HepG2 (cell line): ENCODE data around the gene TMEM31. TPM values are rescaled to one million over a fixed set of nuclear protein-coding genes. Genes with fewer than 3 reads are reported as not detected.

Experiments
- ATAC-seq: fragments of 200-7000 bp; cut with Tn5 transposase; 3 replicates; pipeline ENCODE4 v1.9.1; 2020; ENCODE audit warnings: mild to moderate bottlenecking, moderate library complexity
- BruUV-seq: library from RNA; stranded (reverse); fragments of 400-500 nt; replicated peaks from 2 replicates; lab custom pipeline; 2021; lab: Mats Ljungman, UMichigan
- CTCF ChIA-PET: fragments of 300-600 bp; formaldehyde crosslinking; extraction: SDS; loops from one replicate; lab custom pipeline; 2021; ENCODE audit warnings: low total read pairs, inconsistent platforms, low intra/inter-chr PET ratio; lab: Yijun Ruan, JAX
- POLR2A ChIA-PET: fragments of 350-600 bp; sonication (Branson Sonifier 250); formaldehyde crosslinking; loops from one replicate; lab custom pipeline; 2020; ENCODE audit warnings: antibody characterized with exemption, inconsistent platforms; lab: Yijun Ruan, JAX
- DNase-seq: peaks from one replicate; pipeline ENCODE4 v3.0.0-alpha.2; 2015; ENCODE audit warnings: low spot score
- FAIRE-seq: peaks from 3 replicates; lab custom pipeline; 2011; peaks lifted over from hg19 to GRCh38; lab: Jason Lieb, UNC
- H2AFZ ChIP-seq: one replicate; pipeline ENCODE4 v1.6.1; 2011; ENCODE audit warnings: low read length, inconsistent platforms
- H3K27ac ChIP-seq: fragments of 300-600 bp; 3 replicates; pipeline ENCODE4 v1.8.0; 2011; ENCODE audit warnings: mixed run types, mild to moderate bottlenecking, mixed read lengths, low read length, inconsistent platforms; ENCODE audit not compliant: insufficient read depth; ENCODE audit errors: extremely low read length
- H3K27me3 ChIP-seq, 2 experiments: fragments of 200-600 bp in 1 of 2; 2 replicates in 1 of 2; 3 replicates in 1 of 2; pipeline versions ENCODE4 v1.6.0 to v1.8.0; 2011; ENCODE audit warnings: low read length in 2 of 2, mild to moderate bottlenecking in 2 of 2, moderate library complexity in 2 of 2, inconsistent platforms in 1 of 2; ENCODE audit not compliant: insufficient read depth in 2 of 2, control insufficient read depth in 1 of 2
- H3K36me3 ChIP-seq, 2 experiments: fragments of 200-600 bp in 1 of 2; replicated peaks in 1 of 2; 2 replicates in 1 of 2; 3 replicates in 1 of 2; pipeline versions ENCODE4 v1.5.1 to v1.8.0; 2011; ENCODE audit warnings: low read length in 2 of 2, inconsistent platforms in 1 of 2; ENCODE audit not compliant: insufficient read depth in 2 of 2, control insufficient read depth in 1 of 2
- H3K4me1 ChIP-seq: 2 replicates; pipeline ENCODE4 v1.5.1; 2012; ENCODE audit warnings: low read length, inconsistent platforms; ENCODE audit not compliant: insufficient read depth
- H3K4me2 ChIP-seq: 2 replicates; pipeline ENCODE4 v1.6.0; 2011; ENCODE audit warnings: low read depth, low read length, inconsistent platforms
- H3K4me3 ChIP-seq, 3 experiments: fragments of 200-600 bp in 1 of 3; sonication (generic), shearing (Covaris generic) in 1 of 3; replicated peaks in 1 of 3; 2 replicates each; pipeline ENCODE4 v1.5.1; 2011 to 2016; ENCODE audit warnings: low read length in 3 of 3, inconsistent platforms in 2 of 3, low read depth in 2 of 3, mild to moderate bottlenecking in 2 of 3, control low read depth in 1 of 3, mixed read lengths in 1 of 3; ENCODE audit not compliant: insufficient read depth in 1 of 3
- H3K79me2 ChIP-seq: one replicate; pipeline ENCODE4 v1.6.1; 2011; ENCODE audit warnings: low read length, inconsistent platforms; ENCODE audit not compliant: insufficient read depth
- H3K9ac ChIP-seq: 2 replicates; pipeline ENCODE4 v1.6.0; 2011; ENCODE audit warnings: mild to moderate bottlenecking, low read depth, low read length, inconsistent platforms; ENCODE audit not compliant: insufficient read depth
- H3K9me3 ChIP-seq: 2 replicates; pipeline ENCODE4 v1.5.1; 2012; ENCODE audit warnings: mild to moderate bottlenecking, low read length
- H4K20me1 ChIP-seq: 2 replicates; pipeline ENCODE4 v1.6.0; 2011; ENCODE audit warnings: inconsistent platforms, mild to moderate bottlenecking, low read length, moderate library complexity; ENCODE audit not compliant: insufficient read depth
- AKNA ChIP-seq: sonication (generic); formaldehyde crosslinking; IDR thresholded peaks from 2 replicates; pipeline ENCODE4 v1.4.0; 2020; ENCODE audit warnings: missing genetic modification reagents, borderline replicate concordance
- FOSL2 ChIP-seq: sonication (generic); formaldehyde crosslinking; IDR thresholded peaks from 2 replicates; pipeline ENCODE4 v1.4.0; 2020; ENCODE audit warnings: missing genetic modification reagents
- FOXP4 ChIP-seq: sonication (generic); formaldehyde crosslinking; IDR thresholded peaks from 2 replicates; pipeline ENCODE4 v1.4.0; 2020; ENCODE audit warnings: missing genetic modification reagents
- GATAD2A ChIP-seq: IDR thresholded peaks from 2 replicates; pipeline ENCODE4 v1.6.1; 2016
- HDAC2 ChIP-seq: sonication (generic); formaldehyde crosslinking; IDR thresholded peaks from 2 replicates; pipeline ENCODE4 v1.4.0; 2020; ENCODE audit warnings: missing genetic modification reagents
- HNF4A ChIP-seq: sonication (generic); formaldehyde crosslinking; IDR thresholded peaks from 2 replicates; pipeline ENCODE4 v1.4.0; 2020; ENCODE audit warnings: missing genetic modification reagents
- PREB ChIP-seq: sonication (generic); formaldehyde crosslinking; IDR thresholded peaks from 2 replicates; pipeline ENCODE4 v1.4.0; 2020; ENCODE audit warnings: missing genetic modification reagents
- RARG ChIP-seq: sonication (generic); formaldehyde crosslinking; IDR thresholded peaks from 2 replicates; pipeline ENCODE4 v1.4.0; 2020; ENCODE audit warnings: low read depth, mild to moderate bottlenecking, missing genetic modification reagents
- SAP130 ChIP-seq: IDR thresholded peaks from 2 replicates; pipeline ENCODE4 v1.6.1; 2016; ENCODE audit warnings: low read depth
- SNAI1 ChIP-seq: sonication (generic); formaldehyde crosslinking; IDR thresholded peaks from 2 replicates; pipeline ENCODE4 v1.5.0; 2020; ENCODE audit warnings: mild to moderate bottlenecking, missing genetic modification reagents, borderline replicate concordance
- SOX13 ChIP-seq, 3 experiments: fragments of 450-650 bp in 1 of 3; sonication (generic) in 1 of 3; formaldehyde crosslinking in 1 of 3; IDR thresholded peaks in 2 of 3; conservative IDR thresholded peaks in 1 of 3; 2 replicates each; pipeline versions ENCODE4 v1.5.0 to v1.6.1; 2016 to 2020; ENCODE audit warnings: antibody characterized with exemption in 1 of 3, mild to moderate bottlenecking in 1 of 3, missing compliant biosample characterization in 1 of 3, missing genetic modification reagents in 1 of 3, moderate library complexity in 1 of 3
- TBX2 ChIP-seq: sonication (generic); formaldehyde crosslinking; IDR thresholded peaks from 2 replicates; pipeline ENCODE4 v1.5.0; 2020; ENCODE audit warnings: missing genetic modification reagents, mild to moderate bottlenecking, borderline replicate concordance
- TGIF2 ChIP-seq: IDR thresholded peaks from 2 replicates; pipeline ENCODE4 v1.6.1; 2016; ENCODE audit warnings: control low read depth, missing compliant biosample characterization
- ZNF17 ChIP-seq: sonication (generic); formaldehyde crosslinking; IDR thresholded peaks from 2 replicates; pipeline ENCODE4 v1.5.0; 2020; ENCODE audit warnings: mild to moderate bottlenecking, missing genetic modification reagents
- ZNF296 ChIP-seq: sonication (generic); formaldehyde crosslinking; conservative IDR thresholded peaks from 2 replicates; pipeline ENCODE4 v1.5.0; 2020; ENCODE audit warnings: mild to moderate bottlenecking, missing genetic modification reagents
- ZNF720 ChIP-seq: sonication (generic); formaldehyde crosslinking; IDR thresholded peaks from 2 replicates; pipeline ENCODE4 v1.4.0; 2020; ENCODE audit warnings: missing genetic modification reagents
- ZNF768 ChIP-seq: sonication (generic); formaldehyde crosslinking; IDR thresholded peaks from 2 replicates; pipeline ENCODE4 v1.4.0; 2020; ENCODE audit warnings: missing genetic modification reagents
- WGBS: methylation state at CpG from one replicate; pipeline ENCODE4 v1.1.6; 2017; ENCODE audit warnings: low lambda C conversion rate; 5-methylcytosine and 5-hydroxymethylcytosine counted together
- in situ Hi-C: cut with HindIII; loops from 2 replicates; pipeline ENCODE4 v1.10.0; 2017; ENCODE audit warnings: low pct_unique_long_range_greater_than_20kb; ENCODE audit not compliant: extremely low pct_ligation_motif_present
- intact Hi-C: fragments of 100-400 bp; cut with micrococcal nuclease; formaldehyde crosslinking; loops from one replicate; pipeline ENCODE4 v1.10.0; 2022; ENCODE audit not compliant: unreplicated experiment
- polyA plus RNA-seq, 8 experiments: library from polyadenylated mRNA; depleted of rRNA in 3 of 8; stranded (reverse) in 7 of 8; unstranded in 1 of 8; fragments of >200 nt; fragmentation: Illumina TruSeq in 4 of 8; extraction: Trizol in 4 of 8; gene quantifications; 2 replicates each; pipeline versions ENCODE4 v1.2.1 to v1.2.3, GENCODE V29; 2011 to 2016; ENCODE audit warnings: low read depth in 4 of 8, missing spikeins in 1 of 8, mixed read lengths in 1 of 8; ENCODE audit not compliant: insufficient read depth in 1 of 8
- total RNA-seq, 5 experiments: library from RNA; depleted of rRNA; stranded (reverse); fragments of >200 nt; fragmentation: Illumina TruSeq; extraction: Trizol; gene quantifications; 2 replicates each; pipeline ENCODE4 v1.2.3, GENCODE V29; 2016; ENCODE audit warnings: low read depth in 1 of 5

The TMEM31 gene
- total and polyA plus RNA-seq, 2 of the 13 experiments (the other 11 are each of a cell fraction or from before 2014, with no cell fraction given): 0.16 TPM; not detected in 1

- no TSS peak for BruUV-seq
- FAIRE-seq (peak; percentile 60), ATAC-seq (peak; percentile 6; the same call in 1 of the 3 replicates), DNase-seq (peak; percentile 75)
- in situ Hi-C loops (loop anchor here (5.0 to 25.0 kb wide), 2 partner anchors 116 to 471 kb away; partner anchors contain the start of genes FAM199X and SLC25A53), intact Hi-C loops (no loop called here)
- peaks cover 4% of the 10 kb centered on the region for H3K79me2 ChIP-seq
- WGBS: 10% methylated on average over 1 of the region's 1 CpG
- peak overlapping the region; percentile 67 for H3K27ac ChIP-seq
- no peaks in the 10 kb centered on the region for H3K9me3 ChIP-seq
- no peak overlapping the region for H2AFZ ChIP-seq
- POLR2A ChIA-PET: interaction anchor here (0.9 to 1.2 kb wide), 3 partner anchors 12 to 115 kb away, joined by 3 to 5 read pairs (median 3); no protein-coding TSS in a partner anchor
- H4K20me1 ChIP-seq: no peaks in the 10 kb centered on the region
- H3K4me2 ChIP-seq: peak overlapping the region; percentile 37
- peaks cover 38% of the 10 kb centered on the region for H3K4me1 ChIP-seq
- H3K4me3 ChIP-seq: no peak overlapping the region
- H3K36me3 ChIP-seq: no peaks in the 10 kb centered on the region
- CTCF ChIA-PET: interaction anchor here (1.0 kb wide), 1 partner anchor 127 kb away, joined by 3 read pairs; no protein-coding TSS in a partner anchor
- H3K9ac ChIP-seq: 0 out of 2 replicates have a peak overlapping the region, but pooled peaks have one; percentile 29
- no peaks in the 10 kb centered on the region; a peak in 1 of 5 replicates for H3K27me3 ChIP-seq
- TF ChIP-seq SAP130: peak; percentile 20; the same call in 1 of the 2 replicates
- no peak for TF ChIP-seq SNAI1 (CRISPR knock-in tag)
- TF ChIP-seq HDAC2: peak; percentile 13; the same call in 1 of the 2 replicates
- TF ChIP-seq ZNF17 (CRISPR knock-in tag): no peak
- no peak for TF ChIP-seq ZNF720 (CRISPR knock-in tag)
- no peak for TF ChIP-seq RARG
- no peak for TF ChIP-seq TGIF2
- no peak; the same call in 1 of the 2 replicates for TF ChIP-seq HNF4A
- 0 out of 2 replicates have a peak, but pooled peaks have one; percentile 19 for TF ChIP-seq GATAD2A (CRISPR knock-in tag)
- TF ChIP-seq TBX2: peak; percentile 94
- TF ChIP-seq ZNF296 (CRISPR knock-in tag): no peak
- TF ChIP-seq FOSL2 (CRISPR knock-in tag): peak; percentile 15; the same call in 1 of the 2 replicates
- peak; percentile 53; the same call in 1 of the 2 replicates for TF ChIP-seq FOXP4
- no peak for TF ChIP-seq PREB (CRISPR knock-in tag)
- no peak for TF ChIP-seq SOX13 (IDR thresholded peaks at IDR 0.05)
- TF ChIP-seq SOX13 (CRISPR knock-in tag; conservative IDR thresholded peaks at IDR 0.05 in 1 of 2, IDR thresholded peaks at IDR 0.05 in 1 of 2): peak in 1 of 2 experiments; percentile 67; a peak in 2 of 4 replicates
- TF ChIP-seq ZNF768: no peak
- no peak for TF ChIP-seq AKNA (CRISPR knock-in tag)
Measured at GRCh38 chrX:103691059-103691458, 19.6 kb upstream of the TMEM31 start.
